Measurements from ENCODE around the gene C1orf87.

DNA sequence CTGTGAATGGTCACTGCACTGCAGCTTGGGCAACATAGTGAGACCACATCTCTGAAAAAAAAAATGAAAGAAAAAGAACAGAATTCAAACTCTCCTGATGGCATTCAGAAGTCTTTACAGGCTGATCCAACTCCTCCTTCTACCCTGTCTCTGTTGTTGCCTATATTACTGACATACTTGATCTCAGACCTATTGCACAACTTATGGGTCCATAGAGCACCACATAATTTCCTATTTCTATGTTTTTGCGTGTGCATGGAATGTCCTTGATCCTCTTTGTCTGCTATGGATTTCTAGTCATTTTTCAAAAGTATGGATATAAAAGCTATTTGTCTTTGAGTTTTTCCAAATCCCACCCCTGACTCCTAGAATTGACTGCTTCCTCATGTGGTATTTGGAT lies 124.6 kb downstream of the C1orf87 start:
- TF ChIP-seq, protein P1, sequence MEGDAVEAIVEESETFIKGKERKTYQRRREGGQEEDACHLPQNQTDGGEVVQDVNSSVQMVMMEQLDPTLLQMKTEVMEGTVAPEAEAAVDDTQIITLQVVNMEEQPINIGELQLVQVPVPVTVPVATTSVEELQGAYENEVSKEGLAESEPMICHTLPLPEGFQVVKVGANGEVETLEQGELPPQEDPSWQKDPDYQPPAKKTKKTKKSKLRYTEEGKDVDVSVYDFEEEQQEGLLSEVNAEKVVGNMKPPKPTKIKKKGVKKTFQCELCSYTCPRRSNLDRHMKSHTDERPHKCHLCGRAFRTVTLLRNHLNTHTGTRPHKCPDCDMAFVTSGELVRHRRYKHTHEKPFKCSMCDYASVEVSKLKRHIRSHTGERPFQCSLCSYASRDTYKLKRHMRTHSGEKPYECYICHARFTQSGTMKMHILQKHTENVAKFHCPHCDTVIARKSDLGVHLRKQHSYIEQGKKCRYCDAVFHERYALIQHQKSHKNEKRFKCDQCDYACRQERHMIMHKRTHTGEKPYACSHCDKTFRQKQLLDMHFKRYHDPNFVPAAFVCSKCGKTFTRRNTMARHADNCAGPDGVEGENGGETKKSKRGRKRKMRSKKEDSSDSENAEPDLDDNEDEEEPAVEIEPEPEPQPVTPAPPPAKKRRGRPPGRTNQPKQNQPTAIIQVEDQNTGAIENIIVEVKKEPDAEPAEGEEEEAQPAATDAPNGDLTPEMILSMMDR (IDR thresholded peaks at IDR 0.05; ENCODE audit: borderline replicate concordance, extremely low read depth, low read length, poor library complexity, severe bottlenecking), result no peak
- TF ChIP-seq EZH2 (IDR thresholded peaks at IDR 0.05; ENCODE audit: borderline replicate concordance, low read depth, low read length, severe bottlenecking), result no peak
